Body of pancreas (tissue), 4 donors: Measurements from ENCODE around the gene SRI.

Experiments
- POLR2A ChIP-seq, 3 donors: fragments of 450-650 bp; IDR thresholded peaks; one replicate each; pipeline ENCODE4 v1.6.1; 2016; ENCODE audit warnings: antibody characterized with exemption in 3 of 3, mild to moderate bottlenecking in 2 of 3
- TF ChIP-seq, protein P1 (sequence below), 7 experiments: fragments of 450-650 bp in 4 of 7; fragments of 200-600 bp in 3 of 7; sonication (generic) in 3 of 7; IDR thresholded peaks; one replicate each; pipeline ENCODE4 v1.5.1; 2016 to 2019; ENCODE audit warnings: antibody characterized with exemption in 7 of 7

GRCh38 chr7:88202278-88202677, 17.6 kb downstream of the SRI start:
- TF ChIP-seq POLR2A (IDR thresholded peaks at IDR 0.05), result no peak
- TF ChIP-seq, protein P1, sequence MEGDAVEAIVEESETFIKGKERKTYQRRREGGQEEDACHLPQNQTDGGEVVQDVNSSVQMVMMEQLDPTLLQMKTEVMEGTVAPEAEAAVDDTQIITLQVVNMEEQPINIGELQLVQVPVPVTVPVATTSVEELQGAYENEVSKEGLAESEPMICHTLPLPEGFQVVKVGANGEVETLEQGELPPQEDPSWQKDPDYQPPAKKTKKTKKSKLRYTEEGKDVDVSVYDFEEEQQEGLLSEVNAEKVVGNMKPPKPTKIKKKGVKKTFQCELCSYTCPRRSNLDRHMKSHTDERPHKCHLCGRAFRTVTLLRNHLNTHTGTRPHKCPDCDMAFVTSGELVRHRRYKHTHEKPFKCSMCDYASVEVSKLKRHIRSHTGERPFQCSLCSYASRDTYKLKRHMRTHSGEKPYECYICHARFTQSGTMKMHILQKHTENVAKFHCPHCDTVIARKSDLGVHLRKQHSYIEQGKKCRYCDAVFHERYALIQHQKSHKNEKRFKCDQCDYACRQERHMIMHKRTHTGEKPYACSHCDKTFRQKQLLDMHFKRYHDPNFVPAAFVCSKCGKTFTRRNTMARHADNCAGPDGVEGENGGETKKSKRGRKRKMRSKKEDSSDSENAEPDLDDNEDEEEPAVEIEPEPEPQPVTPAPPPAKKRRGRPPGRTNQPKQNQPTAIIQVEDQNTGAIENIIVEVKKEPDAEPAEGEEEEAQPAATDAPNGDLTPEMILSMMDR (IDR thresholded peaks at IDR 0.05), result no peak
